IMR-90 (cell line): ENCODE measurements around the gene RPRM.

Experiments
- BHLHE40 ChIP-seq: fragments of 150-350 bp; IDR thresholded peaks from 2 replicates; pipeline ENCODE4 v1.6.1; 2016; ENCODE audit warnings: mild to moderate bottlenecking, low read depth, low read length
- MAZ ChIP-seq: IDR thresholded peaks from 2 replicates; pipeline ENCODE4 v1.6.1; 2012; ENCODE audit warnings: low read depth, mild to moderate bottlenecking, low read length, improper control_type of control experiment, moderate library complexity, borderline replicate concordance
- POLR2A ChIP-seq: IDR thresholded peaks from 2 replicates; pipeline ENCODE4 v1.6.1; 2012; ENCODE audit warnings: mild to moderate bottlenecking, low read depth, low read length
- RFX5 ChIP-seq: IDR thresholded peaks from 2 replicates; pipeline ENCODE4 v1.8.0; 2012; ENCODE audit warnings: low read depth, mild to moderate bottlenecking, low read length, moderate library complexity
- SMC3 ChIP-seq: fragments of 150-350 bp; IDR thresholded peaks from 2 replicates; pipeline ENCODE4 v1.6.1; 2016; ENCODE audit warnings: low read depth, mild to moderate bottlenecking, antibody characterized with exemption, low read length, moderate library complexity
- TF ChIP-seq, protein P1 (sequence below): fragments of 150-350 bp; IDR thresholded peaks from 2 replicates; pipeline ENCODE4 v1.6.1; 2016; ENCODE audit warnings: low read depth, mild to moderate bottlenecking, low read length, moderate library complexity, borderline replicate concordance
- TF ChIP-seq, protein P2 (sequence below): conservative IDR thresholded peaks from 2 replicates; pipeline ENCODE4 v1.5.1; 2012; ENCODE audit warnings: mild to moderate bottlenecking, low read depth, low read length, improper control_type of control experiment

DNA sequence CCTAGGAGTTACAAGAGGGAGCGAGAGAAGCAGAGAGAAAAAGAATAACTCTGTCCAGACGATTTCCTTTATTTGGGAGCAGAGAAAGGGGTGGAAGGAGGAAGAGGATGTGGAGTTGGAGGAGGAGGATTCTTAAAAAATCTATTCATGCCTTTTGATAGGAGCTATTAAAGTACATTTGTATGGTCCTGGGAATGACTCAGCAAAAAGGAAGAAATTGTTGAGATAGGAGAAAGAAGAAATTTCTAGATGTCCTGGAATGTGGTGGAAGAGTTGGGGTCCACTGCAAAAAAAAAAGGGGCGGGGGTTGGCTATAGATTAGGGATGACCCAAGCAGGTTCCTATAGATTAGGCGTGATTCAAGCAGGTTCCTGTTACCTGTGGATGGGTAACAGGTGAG, 32.4 kb upstream of the RPRM start:
- TF ChIP-seq, protein P1, sequence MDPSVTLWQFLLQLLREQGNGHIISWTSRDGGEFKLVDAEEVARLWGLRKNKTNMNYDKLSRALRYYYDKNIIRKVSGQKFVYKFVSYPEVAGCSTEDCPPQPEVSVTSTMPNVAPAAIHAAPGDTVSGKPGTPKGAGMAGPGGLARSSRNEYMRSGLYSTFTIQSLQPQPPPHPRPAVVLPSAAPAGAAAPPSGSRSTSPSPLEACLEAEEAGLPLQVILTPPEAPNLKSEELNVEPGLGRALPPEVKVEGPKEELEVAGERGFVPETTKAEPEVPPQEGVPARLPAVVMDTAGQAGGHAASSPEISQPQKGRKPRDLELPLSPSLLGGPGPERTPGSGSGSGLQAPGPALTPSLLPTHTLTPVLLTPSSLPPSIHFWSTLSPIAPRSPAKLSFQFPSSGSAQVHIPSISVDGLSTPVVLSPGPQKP = no peak
- TF ChIP-seq POLR2A = no peak
- TF ChIP-seq, protein P2, sequence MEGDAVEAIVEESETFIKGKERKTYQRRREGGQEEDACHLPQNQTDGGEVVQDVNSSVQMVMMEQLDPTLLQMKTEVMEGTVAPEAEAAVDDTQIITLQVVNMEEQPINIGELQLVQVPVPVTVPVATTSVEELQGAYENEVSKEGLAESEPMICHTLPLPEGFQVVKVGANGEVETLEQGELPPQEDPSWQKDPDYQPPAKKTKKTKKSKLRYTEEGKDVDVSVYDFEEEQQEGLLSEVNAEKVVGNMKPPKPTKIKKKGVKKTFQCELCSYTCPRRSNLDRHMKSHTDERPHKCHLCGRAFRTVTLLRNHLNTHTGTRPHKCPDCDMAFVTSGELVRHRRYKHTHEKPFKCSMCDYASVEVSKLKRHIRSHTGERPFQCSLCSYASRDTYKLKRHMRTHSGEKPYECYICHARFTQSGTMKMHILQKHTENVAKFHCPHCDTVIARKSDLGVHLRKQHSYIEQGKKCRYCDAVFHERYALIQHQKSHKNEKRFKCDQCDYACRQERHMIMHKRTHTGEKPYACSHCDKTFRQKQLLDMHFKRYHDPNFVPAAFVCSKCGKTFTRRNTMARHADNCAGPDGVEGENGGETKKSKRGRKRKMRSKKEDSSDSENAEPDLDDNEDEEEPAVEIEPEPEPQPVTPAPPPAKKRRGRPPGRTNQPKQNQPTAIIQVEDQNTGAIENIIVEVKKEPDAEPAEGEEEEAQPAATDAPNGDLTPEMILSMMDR = no peak
- TF ChIP-seq BHLHE40 = no peak
- TF ChIP-seq MAZ = no peak
- TF ChIP-seq SMC3 = no peak
- TF ChIP-seq RFX5 = no peak
